HCT116 (cell line): ENCODE measurements around the gene FNDC5.

Source experiments
- CTCF ChIP-seq, 3 experiments: fragments of 200-600 bp in 1 of 3; sonication (generic) in 1 of 3; IDR thresholded peaks in 2 of 3; conservative IDR thresholded peaks in 1 of 3; 2 replicates each; pipeline ENCODE4 v1.5.1; 2012 to 2017; ENCODE audit warnings: low read depth in 2 of 3, low read length in 2 of 3, antibody characterized with exemption in 1 of 3, borderline replicate concordance in 1 of 3, control low read depth in 1 of 3, mild to moderate bottlenecking in 1 of 3, mixed read lengths in 1 of 3, mixed run types in 1 of 3, moderate library complexity in 1 of 3; ENCODE audit not compliant: insufficient read depth in 1 of 3
- EZH2phosphoT487 ChIP-seq: fragments of 200-600 bp; IDR thresholded peaks from 2 replicates; pipeline ENCODE4 v1.6.1; 2018; ENCODE audit warnings: antibody characterized with exemption, borderline replicate concordance
- REST ChIP-seq: IDR thresholded peaks from 2 replicates; pipeline ENCODE4 v1.6.1; 2012; ENCODE audit warnings: low read depth

- TF ChIP-seq CTCF (IDR thresholded peaks at IDR 0.05 in 2 of 3, conservative IDR thresholded peaks at IDR 0.05 in 1 of 3; ENCODE audit: borderline replicate concordance in 1 of 3, insufficient read depth in 1 of 3, low read depth in 2 of 3, low read length in 2 of 3) = no peak
- TF ChIP-seq REST = no peak
- no peak for TF ChIP-seq EZH2phosphoT487
These were observed 10.1 kb downstream of the FNDC5 start for GRCh38 chr1:32860566-32860965.
